Heart right ventricle (tissue), 16 donors: ENCODE data around the gene RRP1. TPM values are rescaled to one million over a fixed set of nuclear protein-coding genes. Genes with fewer than 3 reads are reported as not detected.

ENCODE experiments used
- ATAC-seq, 8 donors: fragments of 200-7000 bp; cut with Tn5 transposase; one replicate each; pipeline ENCODE4 v1.9.1; 2020; ENCODE audit warnings: mild to moderate bottlenecking in 8 of 8, moderate library complexity in 8 of 8, moderate number of reproducible peaks in 1 of 8
- DNase-seq, 2 donors: peaks; one replicate each; pipeline ENCODE4 v3.0.0-alpha.2; 2020
- H3K27ac ChIP-seq, 10 donors: fragments of 200-600 bp; sonication (generic) in 2 of 10; one replicate each; pipeline versions ENCODE4 v1.5.0 to v1.8.0; 2020 to 2022; ENCODE audit warnings: mild to moderate bottlenecking in 3 of 10
- H3K27me3 ChIP-seq, 7 donors: fragments of 200-600 bp; one replicate each; pipeline ENCODE4 v1.8.0; 2021 to 2022; ENCODE audit warnings: mild to moderate bottlenecking in 2 of 7
- H3K36me3 ChIP-seq, 9 donors: fragments of 200-600 bp; sonication (generic) in 1 of 9; one replicate each; pipeline versions ENCODE4 v1.5.0 to v1.8.0; 2020 to 2022; ENCODE audit warnings: mild to moderate bottlenecking in 2 of 9
- H3K4me1 ChIP-seq, 9 donors: fragments of 200-600 bp; sonication (generic) in 1 of 9; one replicate each; pipeline versions ENCODE4 v1.5.0 to v1.8.0; 2020 to 2022; ENCODE audit warnings: mild to moderate bottlenecking in 4 of 9
- H3K4me3 ChIP-seq, 10 donors: fragments of 200-600 bp; sonication (generic) in 2 of 10; one replicate each; pipeline versions ENCODE4 v1.5.0 to v1.8.0; 2020 to 2022; ENCODE audit warnings: mild to moderate bottlenecking in 7 of 10, moderate library complexity in 2 of 10
- H3K9me3 ChIP-seq, 11 donors: fragments of 200-600 bp in 10 of 11; sonication (generic) in 2 of 11; one replicate each; pipeline versions ENCODE4 v1.5.0 to v1.8.0; 2013 to 2022; ENCODE audit warnings: mild to moderate bottlenecking in 2 of 11, control low read depth in 1 of 11, moderate library complexity in 1 of 11
- WGBS, 2 donors: extraction: QIAGEN DNeasy Blood & Tissue Kit; methylation state at CpG; one replicate each; pipeline ENCODE4 v1.1.7; 2013; ENCODE audit warnings: inconsistent platforms in 1 of 2; 5-methylcytosine and 5-hydroxymethylcytosine counted together
- intact Hi-C, 10 donors: fragments of 100-400 bp; cut with DNase I; formaldehyde crosslinking; loops; one replicate each; pipeline versions ENCODE4 v1.11.1 to v1.14.2; 2022
- polyA plus RNA-seq, 2 donors: library from polyadenylated mRNA; stranded (reverse); fragments of 200-250 nt; gene quantifications; one replicate each; pipeline ENCODE4 v1.2.3, GENCODE V29; 2013
- total RNA-seq, 10 donors: library from RNA; stranded (reverse); fragmentation: NEBNext Ultra II Directional in 3 of 10; extraction: Animal tissue kit (Norgen Biotek cat#: 25700) in 3 of 10; gene quantifications; one replicate each; pipeline versions ENCODE4 v1.2.1 to v1.2.4, GENCODE V29; 2021 to 2023
- TF ChIP-seq, protein P1 (sequence below), 9 donors: fragments of 200-600 bp; sonication (generic) in 2 of 9; IDR thresholded peaks; one replicate each; pipeline versions ENCODE4 v1.5.0 to v1.8.0; 2021 to 2022; ENCODE audit warnings: antibody characterized with exemption in 9 of 9, mild to moderate bottlenecking in 5 of 9, moderate library complexity in 1 of 9
- donor health status: Arrhythmogenic right ventricular cardiomyopathy.
- donor health status: ischemic (EF 13 %, LVEDD 7.1; RV severe dilation, severe dysfunction).
- donor health status: healthy with polysubstance abuse.
- donor health status: DM: no; HTN: yes; CAD: no.
- donor health status: DM: no; HTN: no; CAD: no.
- donor health status: ischemic (EF 25% LVEDD 6.9; RV normal size, moderate dysfunction).
- donor health status: ischemic (EF 25% LVEDD 5.7; RV mildly dilated, moderate dysfunction).
- donor health status: healthy.
- donor health status: DM: yes; HTN: yes; CAD: no.
- donor health status: Ischemic cardiomyopathy.
- donor health status: ischemic (EF 35%, LVEDD 5.7; RV mildly dilated, moderate dysfunction).
- donor health status: nonischemic (EF 11% LVEDD 7.7; RV severe dilation, severe dysfunction).
- donor health status: DM: yes; HTN: yes; CAD: no.
- donor health status: PGD.
- donor health status: ischemic (EF 29% LVEDD 5.4; RV normal size, mild dysfunction).
- donor health status: nonischemic (EF 23%, LVEDD 6.1; RV moderate dilation, normal function).

RRP1 gene
- total and polyA plus RNA-seq, 12 donors = 6.3 to 13.9 (median 9.3) TPM

DNA sequence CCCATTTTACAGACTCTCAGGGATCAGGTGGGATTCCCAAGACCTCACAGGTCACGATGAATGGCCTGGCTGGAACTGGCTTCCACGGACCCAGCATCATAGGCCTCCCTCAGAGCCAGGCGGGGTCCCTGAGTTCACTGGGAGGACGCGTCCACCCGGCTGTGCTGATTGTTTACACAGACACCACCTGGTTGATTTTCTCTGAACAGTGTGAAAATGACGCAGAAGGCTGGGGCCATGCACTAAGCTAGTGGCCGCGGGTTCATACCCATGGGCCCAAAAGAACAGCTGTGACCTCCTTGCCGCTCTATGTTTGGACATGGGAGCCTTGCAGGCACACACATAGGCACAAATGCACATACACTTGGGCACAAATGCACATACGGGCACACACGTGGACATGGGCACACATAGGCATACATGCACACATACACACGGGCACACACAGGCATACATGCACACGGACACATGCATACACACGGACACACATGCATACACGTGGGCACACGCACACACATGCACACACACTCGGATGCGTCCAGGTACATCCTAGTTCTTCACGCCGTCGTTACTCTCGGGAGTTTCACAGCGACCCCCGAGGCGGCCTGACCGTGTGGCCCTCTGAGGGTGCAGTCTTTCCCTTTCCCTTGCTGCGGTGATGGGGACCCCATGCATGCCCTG, 36.5 kb upstream of the RRP1 start:
- 92 to 95% methylated on average over 28 of the region's 28 CpGs for WGBS, 2 donors
- H3K9me3 ChIP-seq = no peaks in the 10 kb centered on the region
- H3K4me3 ChIP-seq = no peak overlapping the region
- no peak for DNase-seq
- H3K4me1 ChIP-seq = peaks cover 0 to 12% (median 3%) of the 10 kb centered on the region in 9 donors
- H3K36me3 ChIP-seq = peaks cover 0 to 98% (median 21%) of the 10 kb centered on the region in 9 donors
- H3K27ac ChIP-seq = no peak overlapping the region
- ATAC-seq = no peak
- TF ChIP-seq, protein P1, sequence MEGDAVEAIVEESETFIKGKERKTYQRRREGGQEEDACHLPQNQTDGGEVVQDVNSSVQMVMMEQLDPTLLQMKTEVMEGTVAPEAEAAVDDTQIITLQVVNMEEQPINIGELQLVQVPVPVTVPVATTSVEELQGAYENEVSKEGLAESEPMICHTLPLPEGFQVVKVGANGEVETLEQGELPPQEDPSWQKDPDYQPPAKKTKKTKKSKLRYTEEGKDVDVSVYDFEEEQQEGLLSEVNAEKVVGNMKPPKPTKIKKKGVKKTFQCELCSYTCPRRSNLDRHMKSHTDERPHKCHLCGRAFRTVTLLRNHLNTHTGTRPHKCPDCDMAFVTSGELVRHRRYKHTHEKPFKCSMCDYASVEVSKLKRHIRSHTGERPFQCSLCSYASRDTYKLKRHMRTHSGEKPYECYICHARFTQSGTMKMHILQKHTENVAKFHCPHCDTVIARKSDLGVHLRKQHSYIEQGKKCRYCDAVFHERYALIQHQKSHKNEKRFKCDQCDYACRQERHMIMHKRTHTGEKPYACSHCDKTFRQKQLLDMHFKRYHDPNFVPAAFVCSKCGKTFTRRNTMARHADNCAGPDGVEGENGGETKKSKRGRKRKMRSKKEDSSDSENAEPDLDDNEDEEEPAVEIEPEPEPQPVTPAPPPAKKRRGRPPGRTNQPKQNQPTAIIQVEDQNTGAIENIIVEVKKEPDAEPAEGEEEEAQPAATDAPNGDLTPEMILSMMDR (IDR thresholded peaks at IDR 0.05) = no peak
- H3K27me3 ChIP-seq = no peaks in the 10 kb centered on the region
- intact Hi-C loops = no loop called here

DNA sequence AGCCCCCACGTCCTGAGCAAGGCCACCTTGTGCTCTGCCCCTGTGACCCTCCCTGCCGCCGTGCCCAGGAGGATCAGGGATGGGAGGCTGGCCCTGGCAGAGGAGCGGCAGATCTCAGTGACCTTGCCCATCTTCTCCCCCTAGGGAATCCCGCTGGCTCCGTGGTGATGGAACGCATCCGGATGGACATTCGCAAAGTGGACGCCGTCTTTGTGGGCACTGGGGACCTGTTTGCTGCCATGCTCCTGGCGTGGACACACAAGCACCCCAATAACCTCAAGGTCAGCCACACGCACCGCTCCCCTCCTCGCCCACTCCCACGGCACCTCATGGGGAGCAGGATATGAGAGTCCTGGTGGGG, 36.0 kb upstream of the RRP1 start:
- intact Hi-C loops = no loop called here
- 95 to 97% methylated on average over 16 of the region's 16 CpGs for WGBS, 2 donors
- ATAC-seq (no peak), DNase-seq (no peak)
- Histone ChIP-seq H3K4me1 (peaks cover 0 to 18% (median 3%) of the 10 kb centered on the region in 9 donors), H3K9me3 (no peaks in the 10 kb centered on the region), H3K27me3 (no peaks in the 10 kb centered on the region), H3K4me3 (no peak overlapping the region), H3K27ac (no peak overlapping the region), H3K36me3 (peaks cover 0 to 98% (median 21%) of the 10 kb centered on the region in 9 donors)
- TF ChIP-seq, protein P1 (IDR thresholded peaks at IDR 0.05) = no peak

DNA sequence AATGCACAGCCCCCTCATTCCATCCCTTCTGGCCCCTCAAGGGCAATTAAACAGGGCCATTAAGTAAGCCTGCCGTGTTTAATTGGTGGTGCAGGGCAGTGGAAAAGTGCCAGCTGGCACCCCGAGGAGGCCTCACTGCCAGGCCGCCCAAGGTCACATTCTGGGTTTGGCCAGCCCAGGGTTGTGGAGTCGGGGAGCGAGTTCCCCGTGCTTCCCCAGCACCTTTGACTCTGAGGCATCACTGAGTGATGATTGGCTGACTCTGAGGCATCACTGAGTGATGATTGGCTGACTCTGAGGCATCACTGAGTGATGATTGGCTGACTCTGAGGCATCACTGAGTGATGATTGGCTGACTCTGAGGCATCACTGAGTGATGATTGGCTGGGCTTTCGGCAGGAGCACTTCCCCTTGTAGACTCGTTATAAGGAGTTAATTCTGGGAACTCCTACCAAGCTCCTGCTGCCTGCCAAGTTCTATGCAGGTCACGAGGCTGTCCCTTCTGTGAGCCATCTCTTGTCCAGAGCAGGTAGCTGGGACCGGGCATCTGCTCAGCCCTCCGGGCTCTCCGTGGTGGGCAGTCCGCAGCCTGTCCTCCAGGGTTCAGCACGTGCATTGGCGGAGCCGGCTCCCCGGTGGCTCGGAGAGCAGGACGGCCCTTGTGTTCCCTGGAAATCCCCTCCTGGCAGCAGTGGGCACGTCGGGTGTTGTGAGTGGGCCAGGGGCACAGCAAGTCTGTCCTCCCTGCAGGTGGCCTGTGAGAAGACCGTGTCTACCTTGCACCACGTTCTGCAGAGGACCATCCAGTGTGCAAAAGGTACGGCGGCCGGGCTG, 34.2 kb upstream of the RRP1 start:
- H3K9me3 ChIP-seq = no peaks in the 10 kb centered on the region
- 77 to 84% methylated on average over 26 of the region's 26 CpGs for WGBS, 2 donors
- no peak overlapping the region for H3K4me3 ChIP-seq
- peaks cover 0 to 96% (median 21%) of the 10 kb centered on the region in 9 donors for H3K36me3 ChIP-seq
- ATAC-seq (peak in 7 of 8 donors; percentile 24 to 68 (median 41)), DNase-seq (peak in 1 of 2 donors; percentile 45)
- intact Hi-C loops = no loop called here
- TF ChIP-seq, protein P1 (IDR thresholded peaks at IDR 0.05) = no peak
- H3K4me1 ChIP-seq = peaks cover 0 to 22% (median 3%) of the 10 kb centered on the region in 9 donors
- H3K27me3 ChIP-seq = no peaks in the 10 kb centered on the region
- H3K27ac ChIP-seq = peak overlapping the region in 1 of 10 donors; percentile 37

DNA sequence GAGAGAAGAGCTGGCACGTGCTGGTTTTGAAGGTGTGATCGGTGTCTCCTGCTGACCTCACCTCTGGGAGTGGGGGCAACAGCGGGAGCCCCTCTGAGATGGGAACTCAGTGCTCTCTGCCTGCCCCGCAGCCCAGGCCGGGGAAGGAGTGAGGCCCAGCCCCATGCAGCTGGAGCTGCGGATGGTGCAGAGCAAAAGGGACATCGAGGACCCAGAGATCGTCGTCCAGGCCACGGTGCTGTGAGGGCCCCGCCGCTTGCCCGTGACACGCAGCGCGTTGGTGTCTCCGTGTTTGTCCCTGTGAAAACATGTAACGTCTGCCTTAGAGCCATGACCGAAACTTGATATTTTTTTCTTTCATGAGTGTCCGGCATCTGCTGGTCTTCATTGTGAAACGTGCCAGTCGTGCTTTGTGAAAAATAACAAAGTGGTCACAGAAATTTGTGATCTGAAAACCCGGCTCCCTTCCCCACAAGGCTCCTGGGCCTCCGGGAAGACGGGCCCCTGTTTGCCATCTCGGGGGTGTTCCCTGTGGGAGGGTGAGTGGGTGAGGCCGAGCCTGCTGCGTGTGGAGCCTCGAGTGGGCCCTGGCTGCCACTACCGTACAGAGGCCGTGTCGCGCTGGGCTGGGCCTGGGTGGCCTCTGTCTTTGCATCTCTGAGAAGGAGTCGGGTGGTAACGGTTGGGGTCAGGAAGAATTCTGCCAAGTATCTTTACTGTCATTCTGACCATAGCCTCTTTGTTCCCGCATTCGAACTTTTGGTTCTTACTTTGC, 33.4 kb upstream of the RRP1 start:
- Histone ChIP-seq H3K4me3 (no peak overlapping the region), H3K4me1 (peaks cover 0 to 22% (median 3%) of the 10 kb centered on the region in 9 donors), H3K9me3 (no peaks in the 10 kb centered on the region), H3K36me3 (peaks cover 0 to 94% (median 21%) of the 10 kb centered on the region in 9 donors), H3K27me3 (no peaks in the 10 kb centered on the region), H3K27ac (no peak overlapping the region)
- DNase-seq (no peak), ATAC-seq (no peak)
- 95 to 96% methylated on average over 37 of the region's 37 CpGs for WGBS, 2 donors
- intact Hi-C loops = no loop called here
- TF ChIP-seq, protein P1 (IDR thresholded peaks at IDR 0.05) = no peak
